Suprapubic skin (tissue), 3 donors: ENCODE results near the gene IFNA1.

ENCODE experiments used
- CTCF ChIP-seq, 2 donors: fragments of 200-600 bp in 1 of 2; fragments of 450-650 bp in 1 of 2; sonication (generic) in 1 of 2; IDR thresholded peaks; one replicate each; pipeline ENCODE4 v1.5.1; 2016 to 2019; ENCODE audit warnings: antibody characterized with exemption in 2 of 2, mild to moderate bottlenecking in 1 of 2, moderate library complexity in 1 of 2
- POLR2AphosphoS5 ChIP-seq, 3 donors: sonication (generic); formaldehyde crosslinking; IDR thresholded peaks; one replicate each; pipeline ENCODE4 v1.6.1; 2017; ENCODE audit warnings: antibody characterized with exemption in 3 of 3

GRCh38 chr9:21440139-21440538 lies at the start of gene IFNA1:
- TF ChIP-seq CTCF (IDR thresholded peaks at IDR 0.05) (no peak), POLR2AphosphoS5 (IDR thresholded peaks at IDR 0.05) (no peak)
